ENCODE results near the gene RBMX.
"Not testable (repeated sequence)": the region's sequence is repeated elsewhere in the genome, so short reads cannot be mapped to it uniquely, and the experiment has no call there.

RBMX gene

DNA sequence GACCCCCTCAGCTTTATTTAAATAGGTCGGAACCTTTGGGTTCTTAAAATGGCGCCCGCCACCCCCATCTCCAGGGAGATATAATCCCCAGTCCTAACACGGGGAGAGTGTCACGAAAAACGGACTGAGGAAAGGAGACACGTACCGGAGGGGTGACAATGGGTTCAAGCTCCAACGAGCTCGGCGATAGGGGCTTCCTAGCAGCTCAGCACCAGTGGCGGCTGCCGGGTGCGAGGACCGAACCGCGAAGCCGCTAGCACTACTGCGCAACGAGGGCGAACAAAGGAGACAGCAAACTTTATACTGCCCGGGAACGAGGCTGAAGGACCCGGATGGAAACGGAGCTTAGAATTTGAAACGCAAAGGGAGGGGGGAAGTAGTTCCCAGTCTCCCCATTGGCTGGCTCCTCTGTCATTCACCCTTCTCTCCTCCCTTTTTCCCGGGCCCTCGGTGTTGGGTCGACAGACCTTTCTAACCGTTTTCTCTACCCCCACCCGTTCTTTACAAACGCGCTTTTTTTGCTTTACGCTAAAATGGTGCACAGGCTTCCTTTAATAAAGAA, at the start of gene RBMX:
TSS of gene RBMX (minus strand) at position 274 of the 562 bp plus-strand sequence. CDS start 1,298 bp downstream, outside the sequence.
- TF ChIP-seq, protein P1, sequence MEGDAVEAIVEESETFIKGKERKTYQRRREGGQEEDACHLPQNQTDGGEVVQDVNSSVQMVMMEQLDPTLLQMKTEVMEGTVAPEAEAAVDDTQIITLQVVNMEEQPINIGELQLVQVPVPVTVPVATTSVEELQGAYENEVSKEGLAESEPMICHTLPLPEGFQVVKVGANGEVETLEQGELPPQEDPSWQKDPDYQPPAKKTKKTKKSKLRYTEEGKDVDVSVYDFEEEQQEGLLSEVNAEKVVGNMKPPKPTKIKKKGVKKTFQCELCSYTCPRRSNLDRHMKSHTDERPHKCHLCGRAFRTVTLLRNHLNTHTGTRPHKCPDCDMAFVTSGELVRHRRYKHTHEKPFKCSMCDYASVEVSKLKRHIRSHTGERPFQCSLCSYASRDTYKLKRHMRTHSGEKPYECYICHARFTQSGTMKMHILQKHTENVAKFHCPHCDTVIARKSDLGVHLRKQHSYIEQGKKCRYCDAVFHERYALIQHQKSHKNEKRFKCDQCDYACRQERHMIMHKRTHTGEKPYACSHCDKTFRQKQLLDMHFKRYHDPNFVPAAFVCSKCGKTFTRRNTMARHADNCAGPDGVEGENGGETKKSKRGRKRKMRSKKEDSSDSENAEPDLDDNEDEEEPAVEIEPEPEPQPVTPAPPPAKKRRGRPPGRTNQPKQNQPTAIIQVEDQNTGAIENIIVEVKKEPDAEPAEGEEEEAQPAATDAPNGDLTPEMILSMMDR (conservative IDR thresholded peaks at IDR 0.05; ENCODE audit: low read depth), result no peak
- ChIA-PET POLR2A (ENCODE audit: low non-redundant PET) (interaction anchor here (1.5 kb wide), 1 partner anchor 12 kb away, joined by 4 read pairs; no protein-coding TSS in a partner anchor), CTCF (no interaction called here)
- peak within 1 kb of the TSS; percentile 80 for H3K27ac ChIP-seq
- peak; percentile 95 for DNase-seq (ENCODE audit: low spot score)

DNA sequence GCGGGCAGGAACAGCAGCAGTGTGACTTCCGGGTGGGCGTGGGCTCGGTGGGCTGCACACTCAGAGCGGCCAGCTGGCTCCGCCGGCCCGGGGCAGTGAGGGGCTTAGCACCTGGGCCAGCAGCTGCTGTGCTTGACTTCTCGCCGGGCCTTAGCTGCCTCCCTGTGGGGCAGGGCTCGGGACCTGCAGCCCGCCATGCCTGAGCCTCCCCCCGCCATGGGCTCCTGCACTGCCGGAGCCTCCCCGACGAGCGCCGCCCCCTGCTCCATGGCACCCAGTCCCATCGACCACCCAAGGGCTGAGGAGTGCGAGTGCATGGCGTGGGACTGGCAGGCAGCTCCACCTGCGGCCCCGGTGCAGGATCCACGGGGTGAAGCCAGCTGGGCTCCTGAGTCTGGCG, 40.9 kb upstream of the RBMX start:
- POLR2A ChIA-PET (ENCODE audit: low non-redundant PET); DNase-seq (ENCODE audit: low spot score); CTCF ChIA-PET; H3K27ac ChIP-seq: not testable (repeated sequence)

DNA sequence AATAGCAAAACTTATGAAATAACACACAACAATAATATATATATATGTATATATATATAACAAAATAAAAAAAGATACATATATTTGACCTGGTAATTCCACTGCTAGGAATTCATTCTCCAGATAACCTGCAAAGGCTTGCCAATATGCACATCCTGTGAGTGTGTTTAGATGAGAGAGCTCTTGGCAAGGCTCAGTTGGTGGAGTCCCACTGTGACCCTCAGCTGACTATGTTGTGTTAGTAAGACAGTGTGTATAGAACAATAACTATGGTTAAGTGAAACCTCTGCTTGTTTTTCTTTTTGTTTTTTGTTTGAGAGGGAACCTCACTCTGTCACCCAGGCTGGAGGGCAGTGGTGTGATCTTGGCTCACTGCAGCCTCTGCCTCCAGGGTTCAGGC, 39.5 kb upstream of the RBMX start:
- no peak for DNase-seq (ENCODE audit: low spot score)
- CTCF ChIA-PET, result no interaction called here
- TF ChIP-seq, protein P1 (conservative IDR thresholded peaks at IDR 0.05; ENCODE audit: low read depth), result no peak
- POLR2A ChIA-PET (ENCODE audit: low non-redundant PET), result no interaction called here
- no peak overlapping the region for H3K27ac ChIP-seq

DNA sequence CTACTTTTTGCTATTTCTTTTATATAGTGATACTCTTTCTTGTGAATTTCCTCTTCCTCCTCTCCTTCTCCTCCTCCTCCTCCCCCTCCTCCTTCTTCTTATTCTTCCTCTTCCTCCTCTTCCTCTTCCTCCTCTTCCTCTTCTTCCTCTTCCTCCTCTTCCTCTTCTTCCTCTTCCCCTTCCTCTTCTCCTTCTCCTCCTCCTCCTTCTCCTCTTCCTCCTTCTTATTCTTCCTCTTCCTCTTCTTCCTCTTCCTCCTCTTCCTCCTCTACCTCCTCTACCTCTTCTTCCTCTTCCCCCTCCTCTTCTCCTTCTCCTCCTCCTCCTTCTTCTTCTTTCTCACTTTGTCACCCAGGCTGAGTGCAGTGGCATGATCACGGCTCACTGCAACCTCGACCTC, 36.3 kb upstream of the RBMX start:
- CTCF ChIA-PET, result no interaction called here
- no peak for DNase-seq (ENCODE audit: low spot score)
- POLR2A ChIA-PET (ENCODE audit: low non-redundant PET), result no interaction called here
- no peak overlapping the region for H3K27ac ChIP-seq
- TF ChIP-seq, protein P1 (conservative IDR thresholded peaks at IDR 0.05; ENCODE audit: low read depth), result no peak

DNA sequence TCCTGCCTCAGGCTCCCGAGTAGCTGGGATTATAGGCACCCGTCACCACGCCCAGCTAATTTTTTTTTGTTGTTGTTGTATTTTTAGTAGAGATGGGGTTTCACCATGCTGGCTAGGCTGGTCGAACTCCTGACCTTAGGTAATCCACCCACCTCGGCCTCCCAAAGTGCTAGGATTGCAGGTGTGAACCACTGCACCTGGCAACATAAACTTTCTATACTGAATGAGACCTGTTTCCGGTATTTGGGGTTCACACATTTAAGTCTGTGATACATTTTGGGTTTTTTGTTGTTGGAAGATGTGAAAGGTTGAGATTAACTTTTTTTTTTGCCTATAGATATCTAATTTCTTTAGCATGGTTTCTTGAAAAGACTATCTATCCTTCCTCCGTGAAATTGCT, 31.1 kb upstream of the RBMX start:
- CTCF ChIA-PET; DNase-seq (ENCODE audit: low spot score); POLR2A ChIA-PET (ENCODE audit: low non-redundant PET); H3K27ac ChIP-seq: not testable (repeated sequence)

DNA sequence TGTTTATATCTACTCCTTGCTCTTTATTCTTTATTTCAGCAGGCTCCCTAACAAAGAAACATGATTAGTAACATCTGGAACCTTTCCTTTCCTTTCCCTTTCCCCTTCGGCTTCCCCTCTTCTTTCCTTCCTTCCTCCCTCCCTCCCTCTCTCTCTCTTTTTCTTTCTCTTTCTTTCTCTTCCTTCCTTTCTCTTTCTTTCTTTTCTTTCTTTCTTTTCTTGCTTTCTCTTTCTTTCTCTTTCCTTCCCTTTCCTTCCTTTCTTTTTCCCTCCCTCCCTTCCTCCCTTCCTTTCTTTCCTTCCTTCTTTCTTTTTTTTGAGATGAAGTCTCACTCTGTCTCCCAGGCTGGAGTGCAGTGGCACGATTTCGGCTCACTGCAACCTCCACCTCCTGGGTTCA, 30.7 kb upstream of the RBMX start:
- ChIA-PET CTCF (no interaction called here), POLR2A (ENCODE audit: low non-redundant PET) (no interaction called here)
- TF ChIP-seq, protein P1 (conservative IDR thresholded peaks at IDR 0.05; ENCODE audit: low read depth), result no peak
- no peak for DNase-seq (ENCODE audit: low spot score)
- H3K27ac ChIP-seq, result no peak overlapping the region

DNA sequence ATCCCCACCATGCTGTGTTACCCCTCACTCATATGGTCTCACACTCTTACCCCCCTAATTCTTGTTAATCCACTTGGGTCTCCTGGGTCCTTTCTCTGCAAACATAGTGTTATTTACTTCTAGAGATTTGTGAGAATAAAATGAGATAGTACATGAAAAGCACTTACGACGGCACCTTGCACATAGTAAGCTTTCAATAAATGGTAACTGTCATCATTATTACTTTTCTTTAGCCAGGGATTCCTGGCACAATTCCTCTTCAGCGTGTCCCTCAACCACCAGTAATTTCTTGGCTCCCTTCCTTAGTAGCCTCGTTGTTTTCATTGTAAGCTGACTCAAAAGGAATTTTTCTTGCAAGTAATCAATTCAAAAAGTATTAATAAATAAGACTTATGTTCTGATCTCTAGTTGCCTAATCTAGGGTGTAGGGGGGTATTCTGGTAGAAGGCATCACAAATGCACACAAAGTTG, 30.1 kb upstream of the RBMX start:
- DNase-seq (ENCODE audit: low spot score), result no peak
- no peak overlapping the region for H3K27ac ChIP-seq
- TF ChIP-seq, protein P1 (conservative IDR thresholded peaks at IDR 0.05; ENCODE audit: low read depth), result no peak
- POLR2A ChIA-PET (ENCODE audit: low non-redundant PET), result no interaction called here
- CTCF ChIA-PET, result no interaction called here

Measured in RWPE1 (cell line).